ENCODE data around the gene GOPC. TPM values are rescaled to one million over a fixed set of nuclear protein-coding genes. Genes with fewer than 3 reads are reported as not detected.

Gene GOPC
- polyA plus RNA-seq, 1 donor from 2014 or later = 69.2 TPM

- H4K20me1 ChIP-seq (ENCODE audit: insufficient read depth) = no peaks in the 10 kb centered on the region
- peak overlapping the region; percentile 92 for H3K9ac ChIP-seq (ENCODE audit: low read length)
- TF ChIP-seq EZH2 (IDR thresholded peaks at IDR 0.05; ENCODE audit: borderline replicate concordance, insufficient read depth, low read length, poor library complexity, severe bottlenecking) (no peak), POLR2AphosphoS5 (IDR thresholded peaks at IDR 0.05) (no peak), MXI1 (conservative IDR thresholded peaks at IDR 0.05; ENCODE audit: poor library complexity, severe bottlenecking) (no peak), SMC3 (conservative IDR thresholded peaks at IDR 0.05; ENCODE audit: poor library complexity) (no peak), TAF1 (IDR thresholded peaks at IDR 0.05; ENCODE audit: low read depth) (no peak), EP300 (conservative IDR thresholded peaks at IDR 0.05; ENCODE audit: poor library complexity, severe bottlenecking) (no peak), REST (IDR thresholded peaks at IDR 0.05; ENCODE audit: borderline replicate concordance) (no peak), RAD21 (conservative IDR thresholded peaks at IDR 0.05) (no peak)
- TF ChIP-seq, protein P1, sequence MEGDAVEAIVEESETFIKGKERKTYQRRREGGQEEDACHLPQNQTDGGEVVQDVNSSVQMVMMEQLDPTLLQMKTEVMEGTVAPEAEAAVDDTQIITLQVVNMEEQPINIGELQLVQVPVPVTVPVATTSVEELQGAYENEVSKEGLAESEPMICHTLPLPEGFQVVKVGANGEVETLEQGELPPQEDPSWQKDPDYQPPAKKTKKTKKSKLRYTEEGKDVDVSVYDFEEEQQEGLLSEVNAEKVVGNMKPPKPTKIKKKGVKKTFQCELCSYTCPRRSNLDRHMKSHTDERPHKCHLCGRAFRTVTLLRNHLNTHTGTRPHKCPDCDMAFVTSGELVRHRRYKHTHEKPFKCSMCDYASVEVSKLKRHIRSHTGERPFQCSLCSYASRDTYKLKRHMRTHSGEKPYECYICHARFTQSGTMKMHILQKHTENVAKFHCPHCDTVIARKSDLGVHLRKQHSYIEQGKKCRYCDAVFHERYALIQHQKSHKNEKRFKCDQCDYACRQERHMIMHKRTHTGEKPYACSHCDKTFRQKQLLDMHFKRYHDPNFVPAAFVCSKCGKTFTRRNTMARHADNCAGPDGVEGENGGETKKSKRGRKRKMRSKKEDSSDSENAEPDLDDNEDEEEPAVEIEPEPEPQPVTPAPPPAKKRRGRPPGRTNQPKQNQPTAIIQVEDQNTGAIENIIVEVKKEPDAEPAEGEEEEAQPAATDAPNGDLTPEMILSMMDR (IDR thresholded peaks at IDR 0.05; ENCODE audit: poor library complexity, severe bottlenecking) = no peak
- no peaks in the 10 kb centered on the region for H3K27me3 ChIP-seq (ENCODE audit: insufficient read depth, low read depth, low read length)
- no peaks in the 10 kb centered on the region for H3K9me2 ChIP-seq (ENCODE audit: insufficient read depth, low read length)
- peaks cover 47% of the 10 kb centered on the region for H3K79me2 ChIP-seq (replicated peaks; ENCODE audit: insufficient read depth, low read length)
- H3K4me3 ChIP-seq (ENCODE audit: low read length) = peak overlapping the region; percentile 86
- H2AFZ ChIP-seq (ENCODE audit: low read depth, low read length) = peak overlapping the region; percentile 71
- peak overlapping the region; percentile 47 for H3K4me2 ChIP-seq (ENCODE audit: low read length)
- H3K36me3 ChIP-seq (ENCODE audit: insufficient read depth, low read length) = peaks cover 5% of the 10 kb centered on the region
- peak overlapping the region; percentile 95 for H3K27ac ChIP-seq (ENCODE audit: low read length)
- H3K9me3 ChIP-seq (ENCODE audit: low read length) = no peaks in the 10 kb centered on the region
- H3F3A ChIP-seq (ENCODE audit: insufficient read depth, low read length, poor library complexity, severe bottlenecking) = no peaks in the 10 kb centered on the region
These were observed 530 bp downstream of the GOPC start for GRCh38 chr6:117601811-117602150.

DNA sequence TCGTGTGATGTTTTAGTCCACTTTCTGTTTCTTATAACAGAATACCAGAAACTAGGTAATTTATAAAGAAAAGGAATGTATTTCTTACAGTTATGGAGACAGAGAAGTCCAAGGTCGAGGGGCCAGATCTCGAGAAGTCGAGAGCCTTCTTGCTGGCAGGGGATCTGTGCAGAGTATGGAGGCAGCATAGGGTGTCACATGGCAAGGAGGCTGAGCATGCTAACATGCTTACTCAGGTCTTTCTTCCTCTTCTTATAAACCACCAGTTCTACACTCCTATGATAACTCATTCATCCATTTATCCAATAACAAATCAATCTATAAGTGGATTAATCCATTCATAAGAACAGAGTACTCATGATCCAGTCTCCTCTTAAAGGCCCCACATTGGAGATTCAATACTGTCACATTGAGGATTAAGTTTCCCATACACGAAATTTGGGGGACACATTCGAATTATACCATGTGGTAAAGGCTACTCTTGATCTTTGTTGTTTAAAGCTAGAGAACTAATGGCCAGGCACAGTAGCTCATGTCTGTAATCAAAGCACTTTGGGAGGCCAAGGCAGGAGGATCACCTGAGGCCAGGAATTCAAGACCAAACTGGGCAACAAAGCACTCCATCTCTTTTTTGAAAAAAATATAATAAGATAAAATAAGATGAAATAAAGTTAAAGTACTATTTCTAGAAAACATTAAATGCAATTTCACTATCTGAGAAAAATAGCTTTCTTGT is 2.1 kb downstream of the GOPC start:
- H3K9ac ChIP-seq (ENCODE audit: low read length) = no peak overlapping the region
- TF ChIP-seq, protein P1 (IDR thresholded peaks at IDR 0.05; ENCODE audit: poor library complexity, severe bottlenecking) = no peak
- TF ChIP-seq POLR2AphosphoS5 (IDR thresholded peaks at IDR 0.05) = no peak
- no peaks in the 10 kb centered on the region for H4K20me1 ChIP-seq (ENCODE audit: insufficient read depth)
- H3K9me2 ChIP-seq (ENCODE audit: insufficient read depth, low read length) = no peaks in the 10 kb centered on the region
- H3K79me2 ChIP-seq (replicated peaks; ENCODE audit: insufficient read depth, low read length) = peaks cover 47% of the 10 kb centered on the region
- H3K27ac ChIP-seq (ENCODE audit: low read length) = no peak overlapping the region
- H3K36me3 ChIP-seq (ENCODE audit: insufficient read depth, low read length) = peaks cover 5% of the 10 kb centered on the region
- peak overlapping the region; percentile 86 for H3K4me3 ChIP-seq (ENCODE audit: low read length)
- peak overlapping the region; percentile 47 for H3K4me2 ChIP-seq (ENCODE audit: low read length)
- H3K27me3 ChIP-seq (ENCODE audit: insufficient read depth, low read depth, low read length) = no peaks in the 10 kb centered on the region
- H3K9me3 ChIP-seq (ENCODE audit: low read length) = no peaks in the 10 kb centered on the region
- H2AFZ ChIP-seq (ENCODE audit: low read depth, low read length) = no peak overlapping the region
- H3F3A ChIP-seq (ENCODE audit: insufficient read depth, low read length, poor library complexity, severe bottlenecking) = no peaks in the 10 kb centered on the region
